ELR (cell line): ENCODE measurements around the gene RALGPS1.

Experiments used
- DNase-seq: peaks from one replicate; pipeline ENCODE4 v3.0.0-alpha.2; 2015; ENCODE audit warnings: low read depth

Gene RALGPS1

GRCh38 chr9:127079446-127080140 lies 165.0 kb downstream of the RALGPS1 start:
- DNase-seq = no peak

- no peak for DNase-seq
Observed at GRCh38 chr9:127081250-127082185, 166.9 kb downstream of the RALGPS1 start.

GRCh38 chr9:127083138-127083980 lies 168.8 kb downstream of the RALGPS1 start:
- DNase-seq = no peak

GRCh38 chr9:127084076-127085039 lies 169.8 kb downstream of the RALGPS1 start:
- no peak for DNase-seq

- DNase-seq = no peak
Observed at GRCh38 chr9:127085186-127085585, 170.6 kb downstream of the RALGPS1 start.

GRCh38 chr9:127086771-127087170 lies 172.2 kb downstream of the RALGPS1 start:
- DNase-seq = no peak

- DNase-seq = no peak
Observed at GRCh38 chr9:127087411-127087810, 172.8 kb downstream of the RALGPS1 start.

GRCh38 chr9:127087836-127088235 lies 173.3 kb downstream of the RALGPS1 start:
- no peak for DNase-seq

GRCh38 chr9:127088724-127089615 lies 174.4 kb downstream of the RALGPS1 start:
- no peak for DNase-seq

GRCh38 chr9:127089631-127090081 lies 175.1 kb downstream of the RALGPS1 start:
- no peak for DNase-seq

- no peak for DNase-seq
Observed at GRCh38 chr9:127090341-127090985, 175.9 kb downstream of the RALGPS1 start.

GRCh38 chr9:127091526-127091925 lies 176.9 kb downstream of the RALGPS1 start:
- DNase-seq = no peak

- no peak for DNase-seq
Observed at GRCh38 chr9:127092041-127092608, 177.5 kb downstream of the RALGPS1 start.

GRCh38 chr9:127093319-127094020 lies 178.9 kb downstream of the RALGPS1 start:
- no peak for DNase-seq

GRCh38 chr9:127095411-127095810 lies 180.8 kb downstream of the RALGPS1 start:
- DNase-seq = no peak

- DNase-seq = no peak
Observed at GRCh38 chr9:127096208-127096607, 181.6 kb downstream of the RALGPS1 start.

GRCh38 chr9:127097683-127098082 lies 183.1 kb downstream of the RALGPS1 start:
- DNase-seq = no peak

- DNase-seq = no peak
Observed at GRCh38 chr9:127098916-127099553, 184.5 kb downstream of the RALGPS1 start.
